Central memory CD8-positive, alpha-beta T cell (primary cell): ENCODE measurements around the gene LHX3.

Source experiments
- ATAC-seq: fragments of 150-1000 bp; cut with Tn5 transposase; replicated peaks from 2 replicates; pipeline ENCODE4 v1.10.0; 2022; ENCODE audit warnings: mild to moderate bottlenecking, moderate FRiP score, moderate number of reproducible peaks; ENCODE audit not compliant: poor library complexity, severe bottlenecking; ENCODE audit errors: extremely low read depth
- DNase-seq, 2 donors: peaks; one replicate each; pipeline ENCODE4 v3.0.0; 2021; ENCODE audit warnings: low spot score in 2 of 2
- H3K27ac Mint-ChIP-seq: one replicate; pipeline ENCODE4 v1.8.0; 2022; ENCODE audit warnings: low read depth, mild to moderate bottlenecking, moderate library complexity, mixed read lengths
- H3K27me3 Mint-ChIP-seq: one replicate; pipeline ENCODE4 v1.8.0; 2022; ENCODE audit warnings: mixed read lengths
- H3K36me3 Mint-ChIP-seq: one replicate; pipeline ENCODE4 v1.8.0; 2022; ENCODE audit warnings: mild to moderate bottlenecking, moderate library complexity, mixed read lengths; ENCODE audit not compliant: insufficient read depth
- H3K4me1 Mint-ChIP-seq: one replicate; pipeline ENCODE4 v1.8.0; 2022; ENCODE audit warnings: mixed read lengths
- H3K4me3 Mint-ChIP-seq: one replicate; pipeline ENCODE4 v1.8.0; 2022; ENCODE audit warnings: mild to moderate bottlenecking, moderate library complexity, mixed read lengths
- H3K9me3 Mint-ChIP-seq: one replicate; pipeline ENCODE4 v1.8.0; 2022; ENCODE audit warnings: mixed read lengths

Gene LHX3

DNA sequence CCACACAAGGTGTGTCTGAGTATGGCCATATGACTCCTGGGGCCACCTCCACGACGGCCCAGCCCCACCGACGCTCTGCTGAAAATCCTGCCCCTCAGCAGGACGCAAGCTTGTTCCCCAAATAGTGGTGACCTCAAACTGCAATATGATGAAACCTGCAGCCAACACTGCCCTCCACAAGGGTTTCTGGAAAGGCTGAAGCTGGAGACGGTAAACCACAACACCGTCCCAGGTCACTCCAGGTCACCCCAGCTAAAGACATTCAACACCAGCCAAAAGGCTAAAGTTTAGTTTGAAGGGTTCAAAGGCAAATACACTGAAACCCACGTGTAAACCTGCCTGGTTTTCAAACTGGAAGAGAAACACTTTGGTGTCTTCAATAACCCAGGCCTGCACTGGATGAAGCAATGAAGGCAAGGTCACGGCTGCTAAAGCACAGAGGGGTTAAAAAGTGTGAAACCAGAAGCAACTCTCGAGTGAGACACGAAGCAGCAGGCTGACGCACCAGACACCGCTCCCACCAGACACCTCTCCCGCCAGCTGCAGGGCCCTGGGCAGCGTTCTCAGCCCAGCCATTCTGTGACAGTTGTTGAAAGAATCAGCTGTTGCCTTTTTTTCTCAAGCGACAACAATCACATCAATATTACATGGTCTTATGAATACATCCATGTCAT, 1.8 kb upstream of the LHX3 start:
- Mint-ChIP-seq H3K27me3 (peaks cover 9% of the 10 kb centered on the region), H3K9me3 (no peaks in the 10 kb centered on the region), H3K27ac (no peak overlapping the region), H3K36me3 (peaks cover 7% of the 10 kb centered on the region), H3K4me3 (no peak overlapping the region), H3K4me1 (peaks cover 7% of the 10 kb centered on the region)
- no peak for DNase-seq
- ATAC-seq: no peak

DNA sequence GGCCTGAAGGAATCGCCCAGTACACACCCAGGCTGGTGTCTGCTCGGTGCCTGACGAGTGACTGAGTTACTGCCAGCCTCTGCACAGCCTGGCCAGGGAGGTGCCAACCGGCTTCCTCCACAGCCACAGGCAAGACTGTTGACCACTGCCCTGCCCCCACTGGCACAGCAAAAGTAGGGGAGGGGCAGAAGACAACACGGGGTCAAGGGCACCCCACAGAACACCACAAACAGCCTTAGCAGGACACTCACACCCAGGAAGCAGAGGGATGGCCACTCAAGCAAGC, 722 bp upstream of the LHX3 start:
- Mint-ChIP-seq H3K4me1 (peaks cover 7% of the 10 kb centered on the region), H3K27ac (no peak overlapping the region), H3K9me3 (no peaks in the 10 kb centered on the region), H3K4me3 (no peak overlapping the region), H3K27me3 (peaks cover 16% of the 10 kb centered on the region), H3K36me3 (peaks cover 7% of the 10 kb centered on the region)
- ATAC-seq: no peak
- DNase-seq: no peak

DNA sequence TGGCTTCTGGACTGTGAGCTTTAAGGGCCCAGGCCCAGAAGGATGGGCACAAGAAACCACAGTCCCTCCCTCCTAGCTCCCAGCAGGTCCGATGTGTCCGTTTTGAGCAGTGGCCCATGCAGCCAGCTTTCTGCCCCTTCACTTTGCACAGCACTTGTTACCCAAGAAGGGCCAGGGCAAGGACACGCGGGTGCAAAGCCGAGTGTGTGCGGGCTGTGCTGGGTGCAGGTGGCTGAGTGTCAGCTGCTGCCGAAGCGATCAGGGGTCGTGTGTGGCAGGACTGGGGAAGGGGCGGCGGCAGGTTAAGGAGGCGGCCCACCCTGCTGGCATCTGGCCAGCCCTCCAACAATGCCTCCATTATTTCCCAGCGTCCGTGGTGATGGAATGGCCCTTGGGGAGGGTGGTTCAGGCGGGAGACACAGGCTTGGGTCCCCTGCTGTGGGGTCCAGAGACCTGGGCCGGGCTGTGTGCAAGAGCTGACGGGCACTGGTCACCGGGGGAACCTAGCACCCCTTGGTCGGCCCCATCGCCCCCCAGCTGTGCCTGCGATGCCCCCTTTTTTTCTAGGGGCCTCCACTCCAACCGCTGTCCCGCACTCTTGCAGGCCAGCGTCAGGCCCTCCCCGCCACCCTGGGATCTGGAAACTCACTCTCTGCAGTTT, 653 bp downstream of the LHX3 start:
- H3K4me1 Mint-ChIP-seq: peaks cover 7% of the 10 kb centered on the region
- H3K27me3 Mint-ChIP-seq: peaks cover 23% of the 10 kb centered on the region
- H3K9me3 Mint-ChIP-seq: no peaks in the 10 kb centered on the region
- DNase-seq (no peak), ATAC-seq (no peak)
- no peak overlapping the region for H3K4me3 Mint-ChIP-seq
- H3K36me3 Mint-ChIP-seq: peaks cover 5% of the 10 kb centered on the region
- H3K27ac Mint-ChIP-seq: no peak overlapping the region

DNA sequence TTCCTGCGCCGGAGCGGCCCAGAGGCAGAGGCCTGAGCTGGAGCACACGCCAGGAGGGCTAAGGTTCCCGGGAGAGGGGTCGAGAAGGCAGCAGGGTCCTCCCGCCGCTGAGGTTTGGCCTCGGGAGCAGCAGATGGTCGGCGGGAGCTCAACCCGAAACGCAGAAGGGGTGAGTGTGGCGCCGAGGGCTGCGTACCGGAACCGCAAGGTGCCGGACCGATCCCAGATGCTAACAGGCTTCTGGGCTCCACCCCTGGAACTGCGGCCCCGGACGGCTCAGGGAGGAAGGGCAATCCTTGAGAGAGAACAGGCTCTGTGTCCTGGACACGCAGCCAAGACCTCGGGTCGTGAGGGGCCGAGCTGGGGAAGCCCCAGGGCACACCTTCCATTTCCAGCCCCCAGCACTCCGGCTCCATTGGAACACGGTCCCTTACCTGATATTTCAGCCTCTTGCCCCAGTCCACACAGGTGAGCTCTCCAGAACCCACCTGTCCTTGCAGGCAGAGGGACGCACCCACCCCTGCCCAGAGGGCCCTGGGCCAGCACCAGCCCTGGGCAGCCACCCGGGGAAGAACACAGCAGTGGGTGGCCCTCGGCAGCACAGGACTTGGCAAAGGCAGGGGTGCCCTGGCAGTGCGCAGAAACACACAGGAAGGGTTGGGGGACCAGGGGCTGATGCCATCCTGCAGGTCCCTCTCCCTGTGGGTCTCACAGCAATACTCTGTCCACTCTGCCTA, 1.4 kb downstream of the LHX3 start:
- no peak for DNase-seq
- Mint-ChIP-seq H3K36me3 (peaks cover 5% of the 10 kb centered on the region), H3K27me3 (peaks cover 23% of the 10 kb centered on the region), H3K27ac (no peak overlapping the region), H3K4me1 (peaks cover 7% of the 10 kb centered on the region), H3K9me3 (no peaks in the 10 kb centered on the region), H3K4me3 (no peak overlapping the region)
- no peak for ATAC-seq

DNA sequence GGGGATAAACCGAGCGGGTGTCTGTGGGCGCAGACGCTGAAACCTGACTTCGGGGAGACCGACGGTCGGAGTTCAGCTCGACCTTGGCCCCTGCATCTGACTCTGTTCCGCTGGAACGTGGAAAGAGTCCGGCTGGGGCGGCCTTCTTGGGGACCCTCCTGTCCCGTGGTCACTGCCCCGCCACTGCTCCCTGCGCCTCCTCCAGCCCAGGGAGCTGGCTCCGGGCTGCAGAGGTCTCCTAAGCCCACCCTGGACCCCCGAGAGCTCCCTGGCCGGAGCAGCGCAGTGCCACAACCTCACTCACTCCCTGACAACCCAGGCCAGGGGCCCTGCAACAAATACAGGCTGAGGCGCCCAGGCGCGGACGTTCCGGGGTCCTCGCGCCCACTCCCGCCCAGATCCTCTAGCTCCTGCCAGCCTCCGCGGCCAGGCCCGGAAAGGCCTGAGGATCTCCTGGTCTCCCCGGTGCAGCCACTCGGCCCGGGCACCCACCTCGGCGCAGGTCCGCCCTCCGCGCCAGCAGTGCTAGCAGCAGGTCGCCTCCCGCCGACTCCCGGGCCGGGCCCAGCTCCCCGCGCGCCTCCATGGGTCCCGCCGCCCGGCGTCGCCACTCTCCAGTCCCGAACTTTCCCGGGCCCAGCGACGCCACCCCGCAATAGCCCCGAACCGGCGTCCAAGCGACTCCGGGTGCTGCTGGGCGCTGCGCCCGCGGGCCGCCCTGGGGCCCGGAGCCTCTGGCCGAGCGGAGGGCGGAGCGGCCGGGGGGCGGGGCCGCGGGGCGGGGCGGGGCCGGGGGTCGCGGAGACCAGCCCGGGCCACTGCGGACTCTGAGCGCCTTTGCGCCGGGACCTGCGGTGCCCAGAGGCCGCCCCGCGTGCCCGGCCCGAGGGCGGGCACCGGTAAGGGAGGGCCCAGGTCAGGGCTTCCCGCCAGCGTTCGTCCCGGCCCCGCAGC, 2.2 kb downstream of the LHX3 start:
- no peak overlapping the region for H3K4me3 Mint-ChIP-seq
- H3K36me3 Mint-ChIP-seq: peaks cover 5% of the 10 kb centered on the region
- no peak for ATAC-seq
- no peaks in the 10 kb centered on the region for H3K9me3 Mint-ChIP-seq
- no peak for DNase-seq
- no peak overlapping the region for H3K27ac Mint-ChIP-seq
- peaks cover 31% of the 10 kb centered on the region for H3K27me3 Mint-ChIP-seq
- H3K4me1 Mint-ChIP-seq: peaks cover 7% of the 10 kb centered on the region

DNA sequence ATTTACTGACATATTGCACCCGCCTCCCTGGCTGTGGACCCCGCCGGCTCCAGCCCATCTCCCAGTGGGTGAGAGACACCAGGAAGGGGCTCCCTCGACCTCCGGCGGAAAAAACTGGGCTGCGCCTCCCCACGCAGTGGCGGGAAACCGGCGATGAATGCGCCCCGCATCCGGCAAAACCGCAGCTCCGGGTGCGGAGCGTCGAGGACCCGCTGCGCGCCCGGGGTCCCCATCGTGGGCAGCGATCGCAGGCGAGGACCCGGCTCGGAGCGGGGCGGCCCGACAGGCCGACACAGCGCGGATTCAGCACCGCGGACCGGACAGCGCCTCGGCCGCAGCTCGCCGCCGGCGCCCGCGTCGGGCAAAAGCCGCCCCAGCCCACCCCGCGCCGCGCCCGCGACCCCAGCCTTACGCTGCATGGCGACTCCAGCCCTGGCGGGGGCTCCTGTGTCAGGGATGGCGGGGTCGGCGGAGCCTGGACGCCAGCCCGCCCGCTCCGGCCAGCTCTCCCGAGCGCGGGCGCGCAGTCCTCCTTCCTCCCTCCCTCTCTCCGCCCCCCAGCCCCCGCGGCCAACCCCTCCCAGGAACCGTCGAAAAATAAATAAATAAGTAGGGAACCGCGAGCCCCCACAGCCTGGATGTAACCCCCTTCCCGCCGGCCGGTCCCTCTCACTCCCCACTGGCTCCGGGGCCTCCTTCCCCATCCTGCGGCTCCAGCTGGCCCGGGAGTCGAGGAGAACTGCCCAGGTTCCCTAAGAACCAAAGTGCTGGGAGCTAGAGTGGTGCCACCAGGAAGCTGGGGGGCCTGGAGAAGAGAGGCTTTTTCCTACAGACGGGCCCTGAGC, 3.1 kb downstream of the LHX3 start:
- no peak overlapping the region for H3K4me3 Mint-ChIP-seq
- no peak for DNase-seq

DNA sequence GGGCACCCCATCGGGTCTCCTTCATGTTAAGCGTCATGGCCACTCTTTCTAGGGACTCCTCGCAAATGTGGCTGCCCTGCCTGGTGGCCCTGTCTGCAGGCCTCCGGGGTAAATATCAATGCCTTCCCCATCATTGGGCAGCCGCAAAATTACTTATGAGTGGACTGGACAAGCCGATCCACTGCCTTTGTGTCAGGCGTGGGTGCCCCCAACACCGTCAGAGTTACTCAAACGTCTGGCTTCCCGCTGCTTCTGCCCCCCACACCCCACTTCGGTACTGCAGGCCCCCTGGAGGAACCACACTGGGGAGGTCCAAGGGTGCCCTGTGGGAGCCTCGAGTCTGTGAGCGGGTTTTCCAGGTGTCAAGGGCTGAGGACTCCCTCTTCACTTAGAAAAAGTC, 3.8 kb downstream of the LHX3 start:
- Mint-ChIP-seq H3K4me3 (no peak overlapping the region), H3K4me1 (no peaks in the 10 kb centered on the region), H3K36me3 (no peaks in the 10 kb centered on the region), H3K9me3 (no peaks in the 10 kb centered on the region), H3K27ac (no peak overlapping the region), H3K27me3 (peaks cover 47% of the 10 kb centered on the region)
- ATAC-seq (no peak), DNase-seq (no peak)

More for the DNA sequence above, 3.1 kb downstream of the LHX3 start:
- ATAC-seq: no peak
- Mint-ChIP-seq H3K27me3 (peaks cover 40% of the 10 kb centered on the region), H3K36me3 (peaks cover 3% of the 10 kb centered on the region), H3K27ac (no peak overlapping the region), H3K9me3 (no peaks in the 10 kb centered on the region), H3K4me1 (peaks cover 3% of the 10 kb centered on the region)

DNA sequence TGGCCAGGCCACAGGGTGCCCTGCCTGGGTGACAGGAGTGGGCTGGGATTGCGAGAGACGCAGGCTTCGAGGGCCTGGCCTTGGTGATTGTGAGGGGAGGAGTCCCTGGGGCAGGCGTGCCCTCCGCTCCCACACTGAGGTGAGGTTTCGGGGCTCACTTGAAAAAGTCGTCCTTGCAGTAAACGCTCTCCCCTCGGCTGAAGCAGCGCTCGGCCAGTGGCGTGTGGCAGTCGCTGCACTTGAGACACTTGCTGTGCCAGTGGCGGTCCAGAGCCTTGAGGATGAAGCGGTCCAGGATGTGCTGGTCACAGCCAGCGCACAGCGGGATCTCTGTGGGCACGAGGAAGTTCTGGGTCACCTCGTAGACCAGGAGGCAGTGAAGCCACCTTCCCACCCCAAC, 4.5 kb downstream of the LHX3 start:
- ATAC-seq (no peak), DNase-seq (no peak)
- Mint-ChIP-seq H3K9me3 (no peaks in the 10 kb centered on the region), H3K27me3 (peaks cover 54% of the 10 kb centered on the region), H3K36me3 (no peaks in the 10 kb centered on the region), H3K4me1 (no peaks in the 10 kb centered on the region), H3K27ac (no peak overlapping the region), H3K4me3 (no peak overlapping the region)

DNA sequence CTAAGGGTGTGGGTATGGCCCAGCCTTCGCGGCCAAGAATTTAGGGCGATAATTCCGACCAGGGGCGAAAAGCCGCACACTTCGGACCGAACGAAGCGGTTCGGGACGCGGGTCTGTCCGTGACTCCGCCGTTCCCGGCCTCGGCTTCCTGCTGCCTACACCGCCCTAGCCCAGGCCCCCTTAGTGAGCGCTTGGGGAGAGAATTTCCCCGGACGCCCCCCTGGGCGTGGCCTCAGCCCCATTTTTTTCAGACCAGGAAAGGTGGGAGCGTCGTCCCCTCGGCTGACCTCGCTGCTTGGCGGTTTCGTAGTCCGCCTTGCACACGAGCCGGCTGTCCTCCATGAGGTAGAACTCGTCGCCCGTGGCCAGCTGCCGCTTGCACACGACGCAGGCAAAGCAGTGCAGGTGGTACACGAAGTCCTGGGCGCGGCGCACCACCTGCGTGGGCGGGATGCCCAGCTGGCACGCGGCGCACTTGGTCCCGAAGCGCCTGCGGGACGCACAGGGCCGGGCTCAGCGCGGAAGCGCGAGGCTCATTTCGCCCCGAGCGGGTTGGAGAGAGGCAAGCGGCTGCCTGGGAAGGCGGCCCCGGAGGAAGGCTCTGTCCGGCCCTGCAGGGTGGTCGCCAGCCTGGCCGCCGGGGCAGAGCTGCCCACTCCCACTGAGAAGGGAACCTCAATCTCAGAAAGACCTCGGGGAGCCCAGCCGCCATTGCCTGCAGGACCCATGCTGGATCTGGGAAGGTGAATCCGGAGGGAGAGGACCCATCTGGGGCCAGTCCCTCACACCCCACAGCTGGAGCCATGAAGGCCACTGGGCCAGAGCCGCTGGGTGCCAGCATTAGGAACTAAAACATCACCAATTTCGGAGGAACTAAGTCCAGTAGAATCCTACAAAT, 5.3 kb downstream of the LHX3 start:
- no peak overlapping the region for H3K4me3 Mint-ChIP-seq
- H3K4me1 Mint-ChIP-seq: no peaks in the 10 kb centered on the region
- ATAC-seq: no peak
- H3K27me3 Mint-ChIP-seq: peaks cover 55% of the 10 kb centered on the region
- no peaks in the 10 kb centered on the region for H3K36me3 Mint-ChIP-seq
- H3K27ac Mint-ChIP-seq: no peak overlapping the region
- DNase-seq: no peak
- no peaks in the 10 kb centered on the region for H3K9me3 Mint-ChIP-seq

DNA sequence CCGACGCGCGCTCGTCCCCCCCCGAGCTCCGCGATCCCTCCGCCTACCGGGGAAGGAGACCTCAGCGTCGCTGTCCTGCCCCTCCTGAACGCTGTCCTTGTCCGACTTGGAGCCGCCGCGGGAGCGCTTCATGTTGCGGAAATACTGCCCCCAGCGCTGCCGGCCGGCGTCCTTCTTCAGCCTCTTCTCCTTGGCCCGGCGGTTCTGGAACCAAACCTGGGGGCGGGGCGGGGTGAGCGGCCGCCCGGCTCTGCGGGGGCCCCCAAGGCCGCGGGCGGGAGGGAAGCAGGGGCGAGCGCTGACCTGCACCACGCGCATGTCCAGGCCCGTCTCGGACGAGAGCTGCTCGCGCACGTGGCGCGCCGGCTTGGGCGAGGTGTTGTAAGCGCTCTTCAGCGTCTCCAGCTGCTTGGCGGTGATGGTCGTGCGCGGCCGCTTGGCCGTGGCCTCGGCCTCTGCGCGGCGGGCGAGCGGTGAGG, 6.3 kb downstream of the LHX3 start:
- no peak for ATAC-seq
- H3K9me3 Mint-ChIP-seq: no peaks in the 10 kb centered on the region

DNA sequence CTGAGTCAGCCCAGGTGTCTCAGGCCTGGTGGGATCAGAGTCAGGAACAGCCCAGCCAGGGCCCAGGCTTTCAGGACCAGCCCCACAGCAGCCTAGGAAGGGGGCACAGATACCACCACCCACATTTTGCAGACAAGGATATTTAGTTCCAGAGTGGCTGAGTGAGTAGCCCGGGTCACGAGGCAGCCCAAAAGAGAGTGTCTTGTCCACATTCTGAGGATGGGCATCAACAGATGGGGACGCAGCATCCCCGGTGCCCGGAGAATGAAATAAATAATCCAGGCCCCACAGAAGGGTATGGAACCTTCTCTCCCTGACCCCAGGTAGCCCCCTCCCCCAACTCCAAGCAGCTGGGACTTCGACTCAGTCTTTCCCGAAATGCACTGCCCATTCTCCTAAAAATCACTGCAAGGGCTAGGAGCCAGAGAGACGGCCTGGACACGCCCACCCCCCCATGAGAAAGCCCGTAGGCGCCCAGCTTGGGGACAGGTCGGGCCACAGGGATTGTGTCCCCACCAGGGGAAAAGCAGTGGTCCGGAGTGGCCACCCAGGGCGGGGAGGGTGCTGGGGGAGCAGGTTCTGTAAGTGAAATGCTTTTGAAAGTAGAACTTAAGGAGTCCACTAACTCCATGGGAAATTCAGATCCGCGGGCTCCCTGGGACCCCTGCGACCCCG, 6.9 kb downstream of the LHX3 start:
- no peak overlapping the region for H3K4me3 Mint-ChIP-seq
- H3K27me3 Mint-ChIP-seq: peaks cover 46% of the 10 kb centered on the region
- no peak overlapping the region for H3K27ac Mint-ChIP-seq
- no peaks in the 10 kb centered on the region for H3K36me3 Mint-ChIP-seq
- H3K9me3 Mint-ChIP-seq: no peaks in the 10 kb centered on the region
- ATAC-seq (no peak), DNase-seq (no peak)
- H3K4me1 Mint-ChIP-seq: no peaks in the 10 kb centered on the region

More for the DNA sequence above, 6.3 kb downstream of the LHX3 start:
- Mint-ChIP-seq H3K27ac (no peak overlapping the region), H3K27me3 (peaks cover 48% of the 10 kb centered on the region), H3K4me3 (no peak overlapping the region), H3K4me1 (no peaks in the 10 kb centered on the region), H3K36me3 (no peaks in the 10 kb centered on the region)
- DNase-seq: no peak
